ENCODE data around the gene CTAG2.
"Not testable (repeated sequence)": the region's sequence is repeated elsewhere in the genome, so short reads cannot be mapped to it uniquely, and the experiment has no call there.

DNA sequence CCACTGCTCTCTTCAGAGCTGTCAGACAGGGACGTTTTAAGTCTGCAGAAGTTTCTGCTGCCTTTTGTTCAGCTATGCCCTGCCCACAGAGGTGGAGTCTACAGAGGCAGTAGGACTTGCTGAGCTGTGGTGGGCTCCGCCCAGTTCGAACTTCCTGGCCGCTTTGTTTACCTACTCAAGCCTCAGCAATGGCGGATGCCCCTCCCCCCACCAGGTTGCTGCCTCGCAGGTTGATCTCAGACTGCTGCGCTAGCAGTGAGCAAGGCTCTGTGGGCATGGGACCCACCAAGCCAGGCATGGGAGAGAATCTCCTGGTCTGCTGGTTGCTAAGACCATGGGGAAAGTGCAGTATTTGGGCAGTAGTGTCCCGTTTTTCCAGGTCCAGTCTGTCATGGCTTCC is 17.5 kb upstream of the CTAG2 start:
- TF ChIP-seq, protein P1, sequence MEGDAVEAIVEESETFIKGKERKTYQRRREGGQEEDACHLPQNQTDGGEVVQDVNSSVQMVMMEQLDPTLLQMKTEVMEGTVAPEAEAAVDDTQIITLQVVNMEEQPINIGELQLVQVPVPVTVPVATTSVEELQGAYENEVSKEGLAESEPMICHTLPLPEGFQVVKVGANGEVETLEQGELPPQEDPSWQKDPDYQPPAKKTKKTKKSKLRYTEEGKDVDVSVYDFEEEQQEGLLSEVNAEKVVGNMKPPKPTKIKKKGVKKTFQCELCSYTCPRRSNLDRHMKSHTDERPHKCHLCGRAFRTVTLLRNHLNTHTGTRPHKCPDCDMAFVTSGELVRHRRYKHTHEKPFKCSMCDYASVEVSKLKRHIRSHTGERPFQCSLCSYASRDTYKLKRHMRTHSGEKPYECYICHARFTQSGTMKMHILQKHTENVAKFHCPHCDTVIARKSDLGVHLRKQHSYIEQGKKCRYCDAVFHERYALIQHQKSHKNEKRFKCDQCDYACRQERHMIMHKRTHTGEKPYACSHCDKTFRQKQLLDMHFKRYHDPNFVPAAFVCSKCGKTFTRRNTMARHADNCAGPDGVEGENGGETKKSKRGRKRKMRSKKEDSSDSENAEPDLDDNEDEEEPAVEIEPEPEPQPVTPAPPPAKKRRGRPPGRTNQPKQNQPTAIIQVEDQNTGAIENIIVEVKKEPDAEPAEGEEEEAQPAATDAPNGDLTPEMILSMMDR (IDR thresholded peaks at IDR 0.05; ENCODE audit: low read length): not testable (repeated sequence)
- TF ChIP-seq EZH2 (IDR thresholded peaks at IDR 0.05; ENCODE audit: borderline replicate concordance, low read length): not testable (repeated sequence)

Measured in OCI-LY1 (cell line).